GM18508 (cell line): ENCODE results near the gene MAP2K6.
A peak's percentile ranks its signal among the peaks of the same experiment; 100 is the strongest.

Experiments
- ATAC-seq: cut with Tn5 transposase; IDR thresholded peaks from one replicate; pipeline ENCODE4 v1.9.1; 2021; ENCODE audit warnings: moderate number of reproducible peaks; ENCODE audit not compliant: insufficient read depth, unreplicated experiment

Gene MAP2K6

GRCh38 chr17:69414408-69415274 is at the start of gene MAP2K6:
MAP2K6 (plus strand) TSS chr17:69414697; CDS start chr17:69414985, 288 bp downstream.
- peak; percentile 90 for ATAC-seq

- peak; percentile 92 for ATAC-seq
Observed at GRCh38 chr17:69367298-69367697, 47.2 kb upstream of the MAP2K6 start.

- no peak for ATAC-seq
Observed at GRCh38 chr17:69373069-69373468, 41.4 kb upstream of the MAP2K6 start.

- ATAC-seq = no peak
Observed at GRCh38 chr17:69375229-69375628, 39.3 kb upstream of the MAP2K6 start.

GRCh38 chr17:69388822-69389442 is 25.6 kb upstream of the MAP2K6 start:
- ATAC-seq = no peak

GRCh38 chr17:69390795-69391501 is 23.5 kb upstream of the MAP2K6 start:
- ATAC-seq = no peak

- ATAC-seq = no peak
Observed at GRCh38 chr17:69401251-69401650, 13.2 kb upstream of the MAP2K6 start.

GRCh38 chr17:69402052-69402451 is 12.4 kb upstream of the MAP2K6 start:
- ATAC-seq = no peak

GRCh38 chr17:69404399-69404798 is 10.1 kb upstream of the MAP2K6 start:
- no peak for ATAC-seq

- no peak for ATAC-seq
Observed at GRCh38 chr17:69405096-69405495, 9.4 kb upstream of the MAP2K6 start.

GRCh38 chr17:69406941-69407340 is 7.6 kb upstream of the MAP2K6 start:
- ATAC-seq = no peak

GRCh38 chr17:69407759-69408158 is 6.7 kb upstream of the MAP2K6 start:
- ATAC-seq = no peak

GRCh38 chr17:69410671-69411070 is 3.8 kb upstream of the MAP2K6 start:
- ATAC-seq = no peak

GRCh38 chr17:69411766-69412165 is 2.7 kb upstream of the MAP2K6 start:
- ATAC-seq = no peak

- ATAC-seq = no peak
Observed at GRCh38 chr17:69412251-69412671, 2.2 kb upstream of the MAP2K6 start.

GRCh38 chr17:69415431-69415830 is 934 bp downstream of the MAP2K6 start:
- no peak for ATAC-seq

GRCh38 chr17:69417545-69418483 is 3.3 kb downstream of the MAP2K6 start:
- no peak for ATAC-seq

- no peak for ATAC-seq
Observed at GRCh38 chr17:69418535-69418934, 4.0 kb downstream of the MAP2K6 start.

- ATAC-seq = no peak
Observed at GRCh38 chr17:69423450-69423849, 9.0 kb downstream of the MAP2K6 start.
